ENCODE measurements around the gene DES.
"Not testable (repeated sequence)": the region's sequence is repeated elsewhere in the genome, so short reads cannot be mapped to it uniquely, and the experiment has no call there.

Gene DES

DNA sequence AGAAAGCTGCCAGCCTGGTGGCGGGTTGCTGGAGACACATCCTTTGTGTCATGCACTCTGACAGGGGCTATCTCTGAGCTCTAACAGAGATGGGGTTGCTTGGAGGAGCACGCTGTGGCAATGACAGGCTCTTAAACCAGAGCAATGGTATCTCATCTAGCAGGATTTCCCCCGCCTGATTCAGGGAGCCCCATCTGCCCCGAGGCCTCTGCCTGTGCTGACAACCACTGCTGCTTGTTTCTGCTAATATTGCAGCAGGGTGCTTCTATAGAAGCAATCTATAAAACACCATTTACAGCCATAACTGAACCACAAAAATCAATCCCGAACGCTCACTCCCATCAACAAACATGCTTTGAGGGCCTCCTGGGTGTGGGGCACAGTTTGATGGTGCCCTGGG lies 17.6 kb upstream of the DES start:
- DNase-seq, result no peak

DNA sequence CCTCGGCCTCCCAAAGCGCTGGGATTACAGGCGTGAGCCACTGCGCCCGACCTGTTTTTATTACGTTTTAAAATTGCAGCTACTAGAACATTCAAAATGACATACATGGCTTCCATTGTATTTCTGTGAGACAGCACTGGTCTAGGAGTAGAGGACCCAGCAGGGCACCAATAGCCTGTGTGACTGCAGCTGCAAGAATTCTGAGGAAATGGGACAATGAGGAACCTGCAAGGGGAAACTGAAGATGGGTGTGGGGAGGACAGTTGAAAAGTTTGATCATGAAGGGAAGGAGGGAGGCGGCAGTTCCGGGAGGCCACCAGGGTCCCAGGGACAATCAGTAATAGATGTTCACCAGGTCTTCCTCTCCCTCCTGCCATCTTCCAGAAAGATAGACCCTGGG lies 16.6 kb upstream of the DES start:
- no peak for DNase-seq

DNA sequence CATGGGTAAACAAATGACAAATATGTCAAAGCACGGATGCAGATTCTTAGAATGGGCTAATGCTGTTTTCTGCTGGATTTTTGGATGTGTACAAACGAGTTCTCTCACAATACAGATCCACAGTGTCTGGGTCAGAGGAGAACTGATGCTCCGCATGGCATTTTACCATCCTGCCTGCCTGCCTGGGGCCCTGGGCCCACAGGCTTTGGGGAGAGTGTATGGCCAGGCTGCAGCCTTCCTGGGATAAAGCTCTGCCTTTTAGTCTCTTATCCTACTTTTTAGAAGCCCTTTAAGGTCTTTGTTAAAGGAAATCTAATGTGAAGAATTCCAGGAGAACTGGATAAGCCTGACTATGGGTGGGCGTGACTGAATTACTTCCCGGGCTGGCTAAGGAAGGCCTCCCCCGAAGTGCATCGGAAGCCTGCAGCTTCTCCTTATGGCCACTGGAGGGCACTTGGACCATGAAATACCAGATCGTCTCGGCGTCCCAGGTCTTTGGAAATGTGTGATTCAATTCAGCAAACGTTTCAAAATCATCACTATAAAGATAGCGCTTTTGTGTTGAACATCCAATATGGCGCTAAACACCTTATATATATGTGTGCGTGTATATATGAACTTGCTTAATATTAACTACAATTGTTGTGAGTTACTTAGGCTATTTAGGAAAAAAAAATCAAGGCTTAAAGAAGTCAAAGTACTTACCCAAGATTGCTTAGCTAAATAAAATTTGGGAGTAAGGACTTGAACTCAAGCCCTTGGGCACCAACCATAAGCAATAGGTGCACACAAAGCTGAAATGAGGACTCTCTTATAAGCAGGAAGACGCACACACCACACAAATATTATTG lies 15.3 kb upstream of the DES start:
- DNase-seq, result peak; percentile 86

DNA sequence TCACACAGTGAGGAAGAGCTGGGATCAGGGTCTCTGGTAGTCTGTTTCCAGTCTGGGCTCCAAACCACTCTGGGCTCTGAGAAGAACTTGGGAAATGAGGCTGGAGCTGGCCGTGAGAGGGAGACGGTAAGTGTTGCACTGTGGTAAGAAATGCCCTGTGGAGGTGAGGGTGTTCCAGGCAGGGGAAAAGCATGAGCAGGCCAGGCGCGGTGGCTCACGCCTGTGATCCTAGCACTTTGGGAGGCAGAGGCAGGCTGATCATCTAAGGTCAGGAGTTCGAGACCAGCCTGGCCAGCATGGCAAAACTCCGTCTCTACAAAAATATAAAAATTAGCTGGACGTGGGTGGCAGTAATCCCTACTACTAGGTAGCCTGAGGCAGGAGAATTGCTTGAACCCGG lies 14.3 kb upstream of the DES start:
- no peak for DNase-seq

DNA sequence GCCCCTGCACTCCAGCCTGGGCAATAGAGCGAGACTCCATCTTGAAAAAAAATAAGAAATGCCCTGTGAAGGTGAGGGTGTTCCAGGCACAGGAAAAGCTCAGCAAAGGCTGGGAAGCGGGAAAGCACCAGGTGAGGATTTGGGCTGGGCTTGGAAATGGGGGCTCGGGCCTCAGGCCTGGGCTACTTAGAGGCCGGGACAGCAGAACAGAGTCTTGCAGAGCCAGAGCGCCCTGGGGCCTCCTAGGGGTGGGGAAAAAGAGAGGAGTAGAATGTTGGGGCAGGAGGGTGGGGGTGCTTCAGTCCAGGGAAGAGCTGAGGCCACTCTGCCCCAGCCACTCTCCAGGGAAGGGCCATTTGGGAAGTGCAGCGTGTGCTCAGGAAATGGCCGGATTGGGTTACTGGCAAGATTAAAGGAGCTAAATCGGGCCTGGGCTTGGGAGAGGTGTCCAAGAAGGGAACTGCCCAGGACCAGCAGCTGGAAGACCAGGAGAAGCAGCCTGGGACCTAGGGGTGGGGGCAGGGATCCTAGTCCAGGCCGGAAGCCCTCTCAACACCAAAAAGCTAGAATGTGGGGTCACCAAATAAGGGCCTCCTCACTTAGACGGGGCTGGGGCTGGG lies 13.8 kb upstream of the DES start:
- DNase-seq, result no peak

DNA sequence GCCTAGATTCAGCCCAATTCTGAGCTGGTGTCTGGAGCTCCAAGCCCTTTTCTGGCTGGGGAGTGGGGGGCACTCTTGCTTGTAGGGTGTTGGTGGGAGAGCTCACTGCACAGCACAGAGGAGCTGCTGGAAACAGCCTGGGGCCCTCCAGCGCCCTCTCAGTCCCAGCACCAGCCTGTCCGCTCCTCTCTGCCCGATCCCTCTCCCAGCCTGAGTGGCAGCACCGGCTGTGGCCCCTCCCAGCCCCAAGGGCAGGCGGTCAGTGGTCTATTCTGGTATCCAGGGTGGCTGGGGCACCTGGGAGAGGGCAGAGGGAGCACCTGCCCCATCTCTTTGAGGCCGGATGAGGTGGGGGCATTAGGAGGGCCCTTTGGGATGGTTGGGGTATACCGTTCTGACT lies 13.2 kb upstream of the DES start:
- no peak for DNase-seq

DNA sequence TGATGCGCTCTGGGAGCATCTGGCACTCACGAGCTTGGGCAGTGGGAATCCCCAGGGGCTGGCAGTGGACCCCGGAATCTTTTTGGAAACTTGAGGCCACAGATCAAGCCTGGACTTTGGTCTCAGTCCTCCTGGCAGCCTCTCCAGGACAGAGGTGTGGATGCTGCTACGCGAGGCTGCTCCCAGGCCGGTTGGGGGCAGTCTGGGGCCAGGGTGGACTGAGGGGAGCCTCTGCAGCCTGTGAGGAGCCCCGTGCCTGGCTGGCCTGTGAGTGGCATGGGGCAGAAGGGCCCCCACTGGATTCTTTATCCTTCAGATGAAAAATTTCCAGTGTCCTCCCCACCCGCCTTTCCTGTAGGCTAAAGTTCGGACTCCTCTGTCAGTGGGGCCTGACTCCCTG lies 12.7 kb upstream of the DES start:
- peak; percentile 27 for DNase-seq

DNA sequence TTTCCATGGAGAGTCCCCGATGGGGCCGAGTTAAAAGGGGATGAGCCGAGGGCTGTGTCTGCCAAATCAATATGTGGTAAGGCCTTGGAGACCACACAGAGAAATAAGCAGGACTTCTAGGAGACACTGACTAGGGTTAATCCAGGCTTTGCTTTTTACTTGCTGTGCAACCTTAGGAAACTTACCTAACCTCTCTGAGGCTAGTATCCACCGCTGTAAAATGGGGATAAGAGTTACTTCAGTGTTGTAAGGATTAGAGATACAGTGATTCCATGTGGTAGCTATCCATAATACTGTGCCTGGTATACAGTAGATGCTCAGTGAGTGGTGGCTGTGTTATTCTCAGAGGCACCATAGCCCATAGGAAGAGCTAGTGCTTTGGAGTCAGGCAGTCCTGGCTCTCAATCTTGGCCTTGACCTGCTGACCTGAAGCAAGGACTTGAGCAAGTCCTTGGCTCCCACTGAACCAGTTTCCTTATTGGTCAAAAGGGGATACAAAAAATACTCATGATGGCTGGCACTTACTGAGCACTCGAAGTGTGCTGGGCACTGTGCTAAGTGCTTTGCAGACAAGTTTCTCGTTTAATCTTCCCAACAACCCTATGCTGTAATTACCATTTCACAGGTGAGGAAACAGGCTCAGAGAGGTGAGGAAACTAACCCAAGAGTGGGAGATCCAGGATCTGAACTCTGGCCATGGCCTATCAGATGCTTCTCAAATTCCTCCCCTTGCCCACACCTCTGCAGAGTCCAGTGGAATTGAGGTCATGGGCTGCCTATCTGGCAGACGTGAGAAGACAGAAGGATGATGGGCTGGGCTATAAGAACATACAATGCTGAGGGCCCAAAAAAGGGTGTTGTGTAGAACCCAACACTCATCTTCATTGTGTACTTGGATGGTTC lies 12.0 kb upstream of the DES start:
- no peak for DNase-seq

DNA sequence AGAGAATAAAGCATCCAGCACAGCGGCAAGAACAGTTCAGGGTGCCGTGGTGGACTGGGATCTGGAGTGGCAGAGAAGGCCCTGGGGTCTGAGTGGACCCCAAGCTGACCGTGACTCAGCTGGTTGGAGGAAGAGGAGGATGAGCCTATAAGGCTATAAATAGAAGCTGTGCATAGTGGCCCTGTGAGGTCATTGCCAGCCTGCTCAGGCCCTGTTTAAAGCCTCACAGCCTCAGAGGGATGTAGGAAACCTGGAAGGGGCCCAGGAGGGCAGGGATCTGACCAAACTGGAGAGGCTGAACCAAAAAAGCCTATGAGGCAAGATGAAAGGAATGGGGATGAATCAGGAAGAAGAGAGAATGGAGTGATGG lies 11.3 kb upstream of the DES start:
- DNase-seq, result peak; percentile 25

DNA sequence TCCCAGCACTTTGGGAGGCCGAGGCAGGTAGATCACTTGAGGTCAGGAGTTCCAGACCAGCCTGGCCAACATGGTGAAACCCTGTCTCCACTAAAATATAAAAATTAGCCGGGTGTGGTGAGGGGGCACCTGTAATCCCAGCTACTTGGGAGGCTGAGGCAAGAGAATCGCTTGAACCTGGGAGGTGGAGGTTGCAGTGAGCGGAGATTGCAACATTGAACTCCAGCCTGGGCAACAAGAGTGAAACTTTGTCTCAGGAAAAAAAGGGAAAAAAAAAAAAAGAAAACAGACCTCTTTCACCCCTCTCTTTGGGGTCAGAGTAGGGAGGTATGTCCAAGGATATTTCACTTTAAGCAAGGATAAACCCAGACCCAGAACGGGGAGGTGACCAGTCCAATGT lies 10.8 kb upstream of the DES start:
- not testable (repeated sequence) for DNase-seq

DNA sequence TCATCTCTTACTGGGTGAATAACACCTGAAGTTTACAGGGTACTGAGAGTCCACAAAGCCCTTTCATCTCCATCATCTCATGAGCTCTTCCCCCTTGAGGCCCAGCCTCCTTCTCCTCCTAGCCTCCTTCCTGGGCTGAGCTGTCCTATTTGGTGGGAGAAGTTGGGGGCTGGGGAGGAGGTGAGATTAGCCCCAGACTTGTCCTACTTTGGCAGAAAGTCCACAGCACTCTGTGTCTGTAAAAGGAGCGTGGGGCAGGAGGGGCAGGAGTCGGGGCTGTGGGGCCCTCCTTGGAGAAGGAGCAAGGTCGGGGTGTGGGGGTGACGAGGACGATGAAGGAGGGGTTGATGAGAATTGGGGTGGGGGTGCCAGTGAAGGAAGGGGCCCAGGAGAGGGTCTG lies 10.0 kb upstream of the DES start:
- DNase-seq, result no peak

DNA sequence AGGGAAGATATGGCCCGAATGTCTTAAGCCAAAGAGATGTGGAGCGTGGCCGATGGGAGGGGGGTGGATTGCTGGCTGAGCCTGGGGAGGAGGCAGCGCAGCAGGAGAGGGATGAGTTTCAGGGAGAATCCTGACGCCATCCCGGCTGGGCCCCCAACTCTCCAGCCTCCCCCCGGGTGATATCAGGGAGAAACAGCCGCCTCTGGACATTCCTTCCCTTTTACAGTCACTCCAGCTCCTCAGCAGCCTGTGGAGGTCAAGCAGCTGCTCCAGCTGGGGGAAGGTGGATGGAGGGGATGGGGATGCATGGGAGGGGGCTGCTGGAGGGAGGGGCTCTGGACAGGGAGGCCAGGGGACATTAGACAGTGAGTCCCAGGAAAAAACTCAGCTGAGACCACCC lies 9.5 kb upstream of the DES start:
- DNase-seq, result no peak

DNA sequence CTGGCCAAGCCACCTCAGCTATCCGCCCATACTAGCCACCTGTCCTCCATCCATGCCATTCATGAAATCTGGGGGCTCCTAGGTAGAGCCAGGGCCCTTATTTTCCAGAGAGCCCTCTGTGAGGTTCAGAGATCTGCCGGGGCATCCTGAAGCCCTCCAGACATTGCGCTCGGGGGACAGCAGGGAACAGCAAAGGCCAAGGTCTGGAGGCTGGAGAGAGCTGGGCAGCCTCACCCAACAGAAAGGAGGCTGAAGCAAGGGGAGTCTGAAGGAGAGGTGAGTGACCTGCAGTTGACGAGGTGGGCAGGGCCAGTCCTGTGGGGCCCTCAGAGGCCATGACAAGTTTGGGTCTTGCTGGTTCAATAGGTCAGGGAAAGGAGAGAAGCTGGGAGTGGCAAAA lies 8.6 kb upstream of the DES start:
- DNase-seq, result no peak

DNA sequence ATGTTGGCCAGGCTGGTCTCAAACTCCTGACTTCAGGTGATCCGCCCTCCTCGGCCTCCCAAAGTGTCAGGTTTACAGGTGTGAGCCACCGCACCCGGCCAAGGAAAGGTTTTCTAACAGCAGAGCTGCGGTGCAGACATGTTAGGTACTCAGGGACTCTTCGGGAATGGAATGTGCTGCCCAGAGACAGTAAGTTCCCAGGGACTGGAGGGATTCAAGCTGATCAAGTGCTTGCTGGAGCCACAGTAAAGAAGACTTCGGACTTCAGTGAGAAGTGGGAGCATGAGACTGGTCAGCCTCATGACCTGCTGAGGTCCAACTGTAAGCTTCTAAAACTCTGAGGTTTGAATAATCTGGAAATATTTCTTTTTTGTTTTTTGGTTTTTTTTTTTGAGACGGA lies 7.8 kb upstream of the DES start:
- no peak for DNase-seq

DNA sequence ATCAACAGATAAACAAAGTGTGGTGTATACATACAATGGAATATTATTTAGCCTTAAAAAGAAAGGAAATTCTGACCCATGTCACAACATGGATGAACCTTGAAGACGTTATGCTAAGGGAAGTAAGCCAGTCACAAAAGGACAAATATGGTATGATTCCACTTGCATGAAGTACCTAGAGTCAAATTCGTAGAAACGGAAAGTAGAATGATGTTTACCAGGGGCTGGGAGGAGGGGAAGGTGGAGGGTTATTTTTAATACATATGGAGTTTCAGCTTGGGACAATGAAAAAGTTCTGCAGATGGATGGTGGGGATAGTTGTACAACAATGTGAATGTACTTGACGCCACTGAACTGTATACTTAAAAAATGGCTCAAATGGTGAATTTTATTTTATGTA lies 3.3 kb upstream of the DES start:
- no peak for DNase-seq

DNA sequence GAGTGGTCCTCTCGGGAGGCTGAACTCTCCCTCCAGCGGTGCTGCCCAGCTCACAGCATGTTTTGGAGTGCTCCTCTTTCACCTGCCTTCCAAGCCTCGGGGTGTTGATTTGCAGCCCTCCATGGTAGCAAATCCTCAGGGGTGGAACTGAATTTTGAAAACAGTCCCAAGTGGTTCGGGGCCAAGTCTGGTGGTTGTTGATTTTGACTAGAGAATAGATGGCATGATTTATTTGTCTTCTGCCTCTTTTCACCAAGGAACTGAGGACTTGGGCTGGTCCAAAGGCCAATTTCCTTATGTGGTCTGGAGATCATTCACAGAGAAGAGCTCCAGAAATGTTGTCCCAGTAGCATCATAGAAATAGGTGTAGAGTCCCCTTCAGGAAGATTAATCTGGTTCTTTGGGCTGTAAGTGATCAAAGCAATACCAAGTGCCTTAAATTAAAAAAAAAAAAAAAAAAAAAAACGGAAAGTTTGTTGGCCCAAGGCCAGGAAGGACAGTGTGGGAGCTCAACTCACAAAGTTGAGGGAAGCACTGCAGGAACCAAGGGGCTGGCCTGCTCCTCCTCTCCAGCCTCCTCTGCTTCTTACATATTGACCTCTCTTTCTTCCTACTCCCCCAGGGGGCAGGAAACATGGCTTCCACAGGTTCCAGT lies 2.5 kb upstream of the DES start:
- DNase-seq, result no peak

DNA sequence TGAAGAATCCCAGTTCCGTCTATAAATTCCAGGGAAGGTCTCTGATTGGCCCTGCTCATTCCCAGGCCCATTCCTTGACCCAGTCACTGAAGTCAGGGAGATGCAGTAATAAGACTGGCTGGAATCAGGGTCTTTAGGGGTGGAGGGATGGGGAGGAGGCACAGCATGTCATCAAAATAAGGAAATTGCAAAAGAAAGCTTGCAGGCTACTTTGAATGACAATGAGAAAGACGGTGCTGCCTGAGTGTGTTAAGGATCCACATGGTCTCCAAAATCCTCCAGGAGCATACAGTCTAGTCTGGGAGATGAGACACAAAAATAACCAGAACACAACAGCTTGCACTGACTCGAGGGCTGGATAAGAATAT lies 2.0 kb upstream of the DES start:
- no peak for DNase-seq

DNA sequence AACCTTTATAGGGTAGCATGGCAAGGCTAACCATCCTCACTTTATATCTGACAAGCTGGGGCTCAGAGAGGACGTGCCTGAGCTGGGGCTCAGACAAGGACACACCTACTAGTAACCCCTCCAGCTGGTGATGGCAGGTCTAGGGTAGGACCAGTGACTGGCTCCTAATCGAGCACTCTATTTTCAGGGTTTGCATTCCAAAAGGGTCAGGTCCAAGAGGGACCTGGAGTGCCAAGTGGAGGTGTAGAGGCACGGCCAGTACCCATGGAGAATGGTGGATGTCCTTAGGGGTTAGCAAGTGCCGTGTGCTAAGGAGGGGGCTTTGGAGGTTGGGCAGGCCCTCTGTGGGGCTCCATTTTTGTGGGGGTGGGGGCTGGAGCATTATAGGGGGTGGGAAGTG lies 1.2 kb upstream of the DES start:
- no peak for DNase-seq

DNA sequence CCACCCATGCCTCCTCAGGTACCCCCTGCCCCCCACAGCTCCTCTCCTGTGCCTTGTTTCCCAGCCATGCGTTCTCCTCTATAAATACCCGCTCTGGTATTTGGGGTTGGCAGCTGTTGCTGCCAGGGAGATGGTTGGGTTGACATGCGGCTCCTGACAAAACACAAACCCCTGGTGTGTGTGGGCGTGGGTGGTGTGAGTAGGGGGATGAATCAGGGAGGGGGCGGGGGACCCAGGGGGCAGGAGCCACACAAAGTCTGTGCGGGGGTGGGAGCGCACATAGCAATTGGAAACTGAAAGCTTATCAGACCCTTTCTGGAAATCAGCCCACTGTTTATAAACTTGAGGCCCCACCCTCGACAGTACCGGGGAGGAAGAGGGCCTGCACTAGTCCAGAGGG lies 803 bp upstream of the DES start:
- DNase-seq, result no peak

DNA sequence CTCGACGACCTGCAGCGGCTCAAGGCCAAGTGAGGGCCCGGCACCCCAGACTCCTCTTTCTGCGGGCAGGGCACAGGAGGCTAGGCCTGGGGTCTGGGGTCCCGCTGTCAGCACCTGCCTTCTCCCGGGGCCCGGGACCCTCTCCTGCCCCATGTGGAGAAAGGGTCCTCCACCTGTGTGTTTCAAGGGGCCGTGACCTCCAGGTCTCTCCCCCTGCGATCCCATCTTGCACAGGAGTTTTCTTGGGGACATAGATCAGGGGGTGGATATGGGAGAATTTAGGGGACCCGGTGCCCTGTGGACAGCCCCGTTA lies 791 bp downstream of the DES start:
- no peak for DNase-seq

DNA sequence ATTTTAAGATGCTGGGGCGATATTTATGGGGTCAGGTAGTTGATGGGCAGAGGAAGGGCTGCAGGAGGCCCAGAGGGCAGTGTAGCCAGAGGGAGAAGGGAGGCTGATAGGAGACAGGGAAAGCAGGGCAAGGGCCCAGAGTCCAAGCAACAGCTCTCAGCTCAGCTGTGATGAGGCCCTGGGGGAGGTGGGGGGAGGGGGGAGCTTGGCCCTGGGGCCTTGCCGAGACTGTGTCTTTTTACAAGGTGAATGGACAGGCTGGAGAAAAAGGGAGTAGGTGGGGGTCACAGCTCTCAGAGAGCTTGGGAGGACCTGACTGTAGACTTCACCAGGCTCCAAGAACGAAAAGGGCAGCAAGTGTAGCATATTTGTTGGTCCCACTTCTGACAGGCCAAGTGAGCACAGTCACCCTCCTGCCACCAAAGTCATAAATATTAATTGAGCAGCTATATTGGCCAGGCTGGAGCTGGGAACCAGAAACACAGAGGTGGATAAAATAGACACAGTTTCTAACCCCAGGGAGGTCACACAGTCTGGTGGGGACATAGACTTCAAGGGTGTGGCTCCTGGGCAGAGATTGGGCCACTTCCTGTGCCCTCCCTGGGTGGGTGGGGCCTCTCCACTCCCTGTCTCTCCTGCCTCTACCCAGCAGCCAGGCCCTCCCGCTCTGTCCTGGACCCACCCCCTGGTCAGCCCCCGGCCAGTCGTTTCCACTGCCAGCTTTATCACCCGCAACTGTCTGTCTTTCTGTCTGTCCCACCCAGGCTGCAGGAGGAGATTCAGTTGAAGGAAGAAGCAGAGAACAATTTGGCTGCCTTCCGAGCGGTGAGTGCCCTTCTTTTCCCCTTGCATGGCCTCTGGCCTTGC lies 1.4 kb downstream of the DES start:
- no peak for DNase-seq

DNA sequence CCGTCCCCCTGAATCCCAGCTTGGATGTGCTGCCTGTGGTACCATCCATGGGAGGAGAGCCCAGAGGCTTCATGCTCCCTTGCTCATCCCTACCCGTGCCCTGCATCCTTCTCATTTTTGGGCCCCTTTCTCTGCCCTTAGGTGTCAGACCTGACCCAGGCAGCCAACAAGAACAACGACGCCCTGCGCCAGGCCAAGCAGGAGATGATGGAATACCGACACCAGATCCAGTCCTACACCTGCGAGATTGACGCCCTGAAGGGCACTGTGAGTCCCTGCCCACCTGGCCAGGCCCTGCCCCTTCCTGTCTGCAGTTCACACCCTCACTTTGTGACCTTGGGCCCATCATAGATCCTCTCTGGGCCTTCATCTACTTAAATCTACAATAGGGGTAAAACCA lies 2.5 kb downstream of the DES start:
- DNase-seq, result no peak

DNA sequence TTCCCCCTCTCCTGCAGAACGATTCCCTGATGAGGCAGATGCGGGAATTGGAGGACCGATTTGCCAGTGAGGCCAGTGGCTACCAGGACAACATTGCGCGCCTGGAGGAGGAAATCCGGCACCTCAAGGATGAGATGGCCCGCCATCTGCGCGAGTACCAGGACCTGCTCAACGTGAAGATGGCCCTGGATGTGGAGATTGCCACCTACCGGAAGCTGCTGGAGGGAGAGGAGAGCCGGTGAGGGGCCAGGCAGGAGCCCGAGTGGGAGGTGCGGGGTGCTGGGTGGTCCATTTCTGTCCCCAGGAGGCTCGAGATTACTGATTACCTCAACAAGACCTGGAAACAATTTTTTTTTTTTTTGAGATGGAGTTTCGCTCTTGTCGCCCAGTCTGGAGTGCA lies 3.1 kb downstream of the DES start:
- DNase-seq, result no peak
